Fibroblast of pulmonary artery (primary cell): Measurements from ENCODE around the gene GRM8.

Source experiments
- DNase-seq: peaks from one replicate; pipeline ENCODE4 v3.0.0-alpha.2; 2010; ENCODE audit warnings: low read depth
- H3K4me3 ChIP-seq: replicated peaks from 2 replicates; pipeline ENCODE4 v1.5.1; 2011; ENCODE audit warnings: low read depth, mild to moderate bottlenecking, control low read depth, low read length, moderate library complexity
- TF ChIP-seq, protein P1 (sequence below): IDR thresholded peaks from 2 replicates; pipeline ENCODE4 v1.5.1; 2011; ENCODE audit warnings: mild to moderate bottlenecking, control low read depth, low read length, inconsistent platforms; ENCODE audit errors: missing control alignments

The GRM8 gene

DNA sequence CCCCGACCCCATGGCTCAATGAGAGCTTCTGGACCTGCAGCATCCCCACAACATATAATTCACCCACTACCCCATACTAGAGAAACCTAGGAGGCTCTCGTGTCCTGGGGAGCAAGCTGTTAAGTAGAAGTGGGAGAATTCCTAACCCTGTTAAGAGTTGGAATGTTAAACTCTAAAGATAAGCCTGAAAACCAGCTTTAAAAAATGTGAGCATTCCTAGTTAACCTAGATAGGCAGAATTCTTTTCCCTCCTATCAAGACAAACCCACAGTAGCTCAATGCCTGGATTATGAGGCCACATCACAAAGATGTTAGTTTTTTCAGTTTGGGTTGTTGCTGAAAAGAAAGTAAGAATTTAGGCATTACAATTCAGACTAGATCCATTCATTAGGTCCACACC lies 42.9 kb downstream of the GRM8 start:
- DNase-seq = no peak

GRCh38 chr7:127208860-127209259 lies 43.9 kb downstream of the GRM8 start:
- no peak for DNase-seq
- TF ChIP-seq, protein P1, sequence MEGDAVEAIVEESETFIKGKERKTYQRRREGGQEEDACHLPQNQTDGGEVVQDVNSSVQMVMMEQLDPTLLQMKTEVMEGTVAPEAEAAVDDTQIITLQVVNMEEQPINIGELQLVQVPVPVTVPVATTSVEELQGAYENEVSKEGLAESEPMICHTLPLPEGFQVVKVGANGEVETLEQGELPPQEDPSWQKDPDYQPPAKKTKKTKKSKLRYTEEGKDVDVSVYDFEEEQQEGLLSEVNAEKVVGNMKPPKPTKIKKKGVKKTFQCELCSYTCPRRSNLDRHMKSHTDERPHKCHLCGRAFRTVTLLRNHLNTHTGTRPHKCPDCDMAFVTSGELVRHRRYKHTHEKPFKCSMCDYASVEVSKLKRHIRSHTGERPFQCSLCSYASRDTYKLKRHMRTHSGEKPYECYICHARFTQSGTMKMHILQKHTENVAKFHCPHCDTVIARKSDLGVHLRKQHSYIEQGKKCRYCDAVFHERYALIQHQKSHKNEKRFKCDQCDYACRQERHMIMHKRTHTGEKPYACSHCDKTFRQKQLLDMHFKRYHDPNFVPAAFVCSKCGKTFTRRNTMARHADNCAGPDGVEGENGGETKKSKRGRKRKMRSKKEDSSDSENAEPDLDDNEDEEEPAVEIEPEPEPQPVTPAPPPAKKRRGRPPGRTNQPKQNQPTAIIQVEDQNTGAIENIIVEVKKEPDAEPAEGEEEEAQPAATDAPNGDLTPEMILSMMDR = no peak
- no peak overlapping the region for H3K4me3 ChIP-seq

More for the DNA sequence above, 42.9 kb downstream of the GRM8 start:
- no peak overlapping the region for H3K4me3 ChIP-seq
- TF ChIP-seq, protein P1 = no peak

DNA sequence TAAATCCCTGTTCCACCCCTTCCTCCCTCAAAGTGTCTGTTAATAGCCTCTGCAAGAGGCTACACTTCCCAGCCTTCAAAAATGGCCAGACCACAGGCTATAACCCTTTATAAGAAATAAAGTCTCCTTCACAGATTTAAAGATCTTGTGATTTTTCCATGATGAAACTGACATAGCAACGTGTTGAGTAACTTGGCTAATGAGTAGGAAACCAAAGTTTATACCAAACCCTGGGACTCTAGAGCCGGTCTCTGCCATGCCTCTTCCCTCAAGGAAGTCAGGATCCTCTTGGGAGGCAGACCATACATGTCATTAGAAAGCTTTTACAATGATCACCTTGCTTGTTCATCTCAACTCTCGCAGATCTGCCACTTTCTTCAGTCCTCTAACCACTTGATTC lies 44.4 kb downstream of the GRM8 start:
- TF ChIP-seq, protein P1 = no peak
- no peak for DNase-seq
- no peak overlapping the region for H3K4me3 ChIP-seq

GRCh38 chr7:127207806-127208205 lies 44.9 kb downstream of the GRM8 start:
- TF ChIP-seq, protein P1 = no peak
- DNase-seq = no peak
- H3K4me3 ChIP-seq = no peak overlapping the region

DNA sequence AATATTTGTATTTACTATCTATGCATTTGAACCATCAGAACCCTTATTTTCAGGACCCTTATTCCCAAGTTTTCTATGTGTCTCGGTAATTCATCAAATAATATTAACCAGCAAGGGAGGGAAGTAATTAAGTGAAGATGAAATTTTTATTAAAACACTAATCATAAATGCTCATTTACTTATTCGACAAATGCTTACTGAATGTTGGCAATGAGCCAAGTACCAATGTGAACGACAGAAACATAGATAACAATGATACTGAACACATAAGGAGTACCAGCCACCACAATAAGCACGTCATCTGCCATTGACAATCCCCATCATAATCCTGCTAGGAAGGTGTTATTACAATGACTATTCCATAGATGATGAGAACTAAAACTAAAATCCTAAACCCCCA lies 45.5 kb downstream of the GRM8 start:
- TF ChIP-seq, protein P1 = no peak
- H3K4me3 ChIP-seq = no peak overlapping the region
- no peak for DNase-seq

- TF ChIP-seq, protein P1 = no peak
- no peak overlapping the region for H3K4me3 ChIP-seq
- no peak for DNase-seq
Measured at GRCh38 chr7:127194571-127194970, 58.2 kb downstream of the GRM8 start.

DNA sequence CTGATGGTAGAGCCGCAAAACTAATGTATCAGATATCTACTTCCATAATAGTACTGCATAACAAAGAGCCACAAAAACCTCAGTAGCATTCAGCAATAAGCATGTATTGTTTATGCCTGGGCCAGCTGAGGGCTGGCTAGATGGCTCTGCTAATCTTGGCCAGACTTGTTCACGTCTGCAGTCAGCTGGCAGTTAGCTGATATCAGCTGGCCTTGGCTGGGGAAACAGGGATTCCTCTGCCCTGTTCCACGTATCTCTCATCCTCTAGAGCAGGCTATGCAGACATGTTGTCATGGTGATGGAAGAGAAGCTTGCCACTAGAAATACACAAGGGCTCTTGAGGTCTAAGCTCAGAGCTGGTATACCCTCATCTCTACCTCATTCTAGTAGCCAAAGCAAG lies 62.9 kb downstream of the GRM8 start:
- TF ChIP-seq, protein P1 = no peak
- no peak for DNase-seq
- H3K4me3 ChIP-seq = no peak overlapping the region
